Fibroblast of gingiva (primary cell): ENCODE data around the gene EIF2AK3.
"Not testable (repeated sequence)": the region's sequence is repeated elsewhere in the genome, so short reads cannot be mapped to it uniquely, and the experiment has no call there.

ENCODE experiments used
- DNase-seq: peaks from one replicate; pipeline ENCODE4 v3.0.0-alpha.2; 2011; ENCODE audit warnings: low read depth

The EIF2AK3 gene

DNA sequence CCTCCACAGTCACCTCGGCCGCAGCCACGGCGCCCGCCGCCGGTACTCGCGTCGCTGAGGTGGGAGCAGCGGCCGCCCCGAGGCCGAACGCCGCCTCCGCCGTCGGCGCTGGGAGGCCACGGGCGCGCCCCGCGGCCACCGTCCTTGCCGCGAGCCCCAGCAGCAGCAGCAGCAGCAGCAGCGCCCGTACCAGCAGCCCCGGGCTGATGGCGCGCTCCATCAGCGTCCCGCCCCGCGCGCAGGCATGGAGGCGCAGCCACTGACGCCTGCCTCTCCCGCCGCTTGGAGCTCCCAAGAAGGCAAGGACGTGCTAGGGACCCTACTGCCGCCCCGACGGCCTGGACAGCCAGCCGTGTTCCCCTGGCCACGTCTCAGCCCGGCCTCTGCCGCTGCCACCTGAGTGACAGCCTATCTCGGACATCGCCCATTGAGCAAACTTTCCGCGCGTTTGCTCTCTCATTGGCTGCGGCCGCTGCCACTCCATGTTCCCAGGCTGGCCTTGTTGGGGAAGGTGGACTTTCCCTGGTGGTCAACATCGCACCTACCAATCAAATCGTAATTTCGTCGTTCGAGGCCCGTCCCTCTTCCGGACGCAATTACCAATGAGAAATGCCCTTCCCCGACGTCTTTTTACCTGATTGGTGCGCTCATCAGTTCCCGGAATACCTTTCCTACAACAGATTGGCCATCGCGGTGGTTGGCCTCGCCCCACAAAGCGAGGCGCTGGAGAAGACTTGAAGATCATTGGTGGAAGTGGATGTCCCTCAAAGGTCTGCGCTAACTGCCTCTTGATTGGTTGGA lies at the start of gene EIF2AK3:
Gene EIF2AK3, minus strand, starts transcription at position 410 of the 801 bp plus-strand sequence. Its CDS starts 190 bp downstream, at position 220.
- peak; percentile 100 for DNase-seq

DNA sequence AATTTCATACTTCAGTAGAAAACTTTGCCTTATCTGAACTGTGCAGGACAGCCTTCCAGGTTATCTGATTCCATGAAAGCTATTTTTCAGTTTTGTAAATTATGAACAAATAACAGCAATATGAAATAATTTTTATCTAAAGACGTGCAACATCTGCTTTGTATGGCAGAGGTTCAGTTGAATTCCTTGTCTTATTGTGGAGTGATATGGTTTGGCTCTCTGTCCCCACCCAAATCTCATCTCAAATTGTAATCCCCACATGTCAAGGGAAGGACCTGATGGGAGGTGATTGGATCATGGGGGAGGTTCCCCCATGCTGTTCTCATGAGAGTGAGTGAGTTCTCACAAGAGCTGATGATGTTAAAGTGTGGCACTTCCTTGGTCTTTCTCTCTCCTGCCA lies 46.1 kb upstream of the EIF2AK3 start:
- DNase-seq, result no peak

DNA sequence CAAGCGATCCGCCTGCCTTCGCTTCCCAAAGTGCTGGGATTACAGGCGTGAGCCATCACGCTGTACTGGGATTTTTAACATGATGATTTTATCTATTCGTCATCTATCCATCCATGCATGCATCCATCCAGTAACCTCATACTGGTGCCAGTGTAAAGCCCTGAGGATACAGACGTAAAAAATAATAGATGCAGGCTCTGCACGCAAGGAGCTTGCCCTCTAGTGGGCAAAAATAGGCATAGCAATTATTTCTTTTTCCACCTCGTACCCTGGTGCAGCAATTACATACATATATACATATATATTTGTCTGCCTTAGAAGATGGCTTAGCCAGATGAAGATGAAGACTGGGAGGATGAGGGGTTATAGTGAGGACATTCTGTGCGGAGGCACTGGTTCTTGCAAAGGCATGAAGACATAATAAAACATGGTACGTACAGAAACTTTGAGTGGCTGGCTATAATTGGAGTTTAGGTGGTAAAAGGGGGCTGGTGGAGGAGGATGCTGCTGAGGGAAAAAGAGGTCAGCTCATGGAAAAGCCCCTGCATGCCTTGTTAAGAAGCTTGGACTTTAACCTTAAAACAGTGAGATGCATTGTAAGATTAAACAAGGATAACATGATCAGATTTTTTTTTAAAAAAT lies 44.6 kb upstream of the EIF2AK3 start:
- peak; percentile 68 for DNase-seq

DNA sequence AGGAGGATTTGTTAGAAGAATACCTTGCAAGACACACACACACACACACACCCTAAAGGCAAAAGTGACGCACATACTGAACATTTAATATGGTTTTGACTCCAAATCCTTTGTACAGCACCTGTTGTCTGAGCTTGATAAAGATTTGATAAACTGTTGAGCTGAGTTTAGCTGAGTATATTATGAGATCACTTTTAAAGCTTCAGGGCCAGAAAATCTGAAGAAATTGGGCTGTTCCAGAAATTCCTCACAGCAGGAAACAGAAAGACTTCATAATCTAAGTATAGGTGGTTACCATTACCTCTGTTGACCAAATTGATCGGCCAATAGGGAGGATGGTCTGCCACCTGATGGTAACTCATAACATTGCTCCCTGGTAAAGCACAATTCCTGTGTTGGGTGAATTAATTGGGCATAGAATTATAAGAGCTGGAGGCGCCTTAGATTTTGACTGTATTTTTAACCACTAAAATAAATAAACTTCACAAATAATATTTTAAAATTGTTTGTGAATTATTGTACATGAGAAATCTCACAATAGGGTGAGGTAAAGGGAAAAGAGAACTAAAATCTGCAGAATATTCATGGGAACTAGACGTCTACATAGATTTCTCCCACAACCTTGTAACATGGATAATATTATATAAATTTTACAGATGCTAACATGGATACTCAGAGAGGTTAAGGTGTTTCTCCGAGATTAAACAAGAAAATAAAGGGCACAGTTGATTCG lies 42.4 kb upstream of the EIF2AK3 start:
- DNase-seq, result peak; percentile 31

DNA sequence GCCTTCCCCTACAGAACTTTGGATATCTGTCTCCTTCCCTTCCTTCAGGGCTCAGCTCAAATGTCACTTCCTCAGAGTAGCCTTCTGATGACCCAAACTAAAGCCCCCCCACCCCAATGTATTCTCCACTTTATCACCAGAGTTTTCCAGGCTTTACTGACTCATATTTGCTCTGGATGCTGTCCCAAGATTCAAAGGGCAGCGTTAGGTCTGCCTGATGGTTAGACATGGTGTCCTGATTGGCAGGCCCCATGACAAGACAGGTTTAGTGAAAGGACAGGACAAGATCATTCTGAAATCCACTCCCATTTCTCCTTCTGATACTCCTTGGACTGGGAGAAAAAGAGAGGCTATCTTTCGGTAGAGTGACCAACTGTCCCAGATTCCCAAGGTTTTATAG lies 41.6 kb upstream of the EIF2AK3 start:
- DNase-seq, result no peak

DNA sequence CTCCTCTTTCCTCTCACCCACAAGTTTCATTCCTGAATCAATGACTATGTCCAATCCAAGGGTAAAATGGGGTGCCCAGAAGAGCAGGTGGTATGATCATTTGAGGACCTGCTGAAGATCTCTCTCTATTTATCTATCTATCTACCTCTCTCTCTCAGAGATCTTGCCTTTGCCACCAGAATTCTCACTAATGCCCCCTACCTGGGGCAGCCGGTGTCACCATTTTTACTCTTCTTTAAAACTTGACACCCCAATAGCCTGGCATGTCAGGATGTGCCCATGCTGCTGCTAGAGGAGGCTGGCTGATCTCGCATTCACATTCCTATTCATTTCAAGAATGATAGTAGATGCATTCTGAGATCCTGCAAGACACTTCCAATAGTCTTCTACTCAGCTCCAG lies 40.0 kb upstream of the EIF2AK3 start:
- DNase-seq, result no peak

DNA sequence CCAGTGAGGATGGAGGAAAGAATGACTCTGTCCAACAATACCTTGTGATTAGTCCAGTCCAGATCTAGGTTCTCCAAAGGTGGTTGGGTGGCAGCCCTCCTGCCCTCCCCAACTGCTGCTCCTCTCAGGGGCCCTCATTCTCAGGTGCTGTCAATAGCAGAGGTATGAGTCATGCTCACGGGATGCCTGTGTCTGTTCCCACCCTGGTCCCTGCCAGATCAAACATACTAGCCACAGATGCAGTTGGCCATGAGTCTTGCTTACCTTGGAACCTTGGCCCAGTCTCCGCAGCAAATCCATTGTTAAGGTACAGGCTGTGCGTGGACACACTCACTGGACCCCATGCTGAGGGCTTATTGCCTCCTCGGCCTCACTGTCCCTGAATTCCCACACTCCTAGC lies 39.3 kb upstream of the EIF2AK3 start:
- no peak for DNase-seq

DNA sequence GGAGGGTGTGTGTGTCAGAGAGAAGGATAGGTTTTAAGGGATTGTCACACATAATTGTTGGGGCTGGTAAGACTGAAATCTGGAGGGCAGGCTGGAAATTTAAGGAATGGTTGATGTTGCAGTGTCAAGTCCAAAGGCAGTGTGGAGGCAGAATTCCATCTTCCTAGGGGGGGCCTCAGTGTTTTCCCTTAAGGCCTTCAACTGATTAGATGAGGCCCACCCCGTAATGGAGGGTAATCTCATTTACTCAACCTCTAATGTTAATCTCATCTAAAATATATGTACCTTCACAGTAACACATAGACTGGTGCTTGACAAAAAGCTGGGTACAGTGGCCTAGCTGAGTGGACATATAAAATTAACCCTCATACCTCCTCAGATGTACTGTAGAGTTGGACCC lies 33.4 kb upstream of the EIF2AK3 start:
- DNase-seq, result no peak

DNA sequence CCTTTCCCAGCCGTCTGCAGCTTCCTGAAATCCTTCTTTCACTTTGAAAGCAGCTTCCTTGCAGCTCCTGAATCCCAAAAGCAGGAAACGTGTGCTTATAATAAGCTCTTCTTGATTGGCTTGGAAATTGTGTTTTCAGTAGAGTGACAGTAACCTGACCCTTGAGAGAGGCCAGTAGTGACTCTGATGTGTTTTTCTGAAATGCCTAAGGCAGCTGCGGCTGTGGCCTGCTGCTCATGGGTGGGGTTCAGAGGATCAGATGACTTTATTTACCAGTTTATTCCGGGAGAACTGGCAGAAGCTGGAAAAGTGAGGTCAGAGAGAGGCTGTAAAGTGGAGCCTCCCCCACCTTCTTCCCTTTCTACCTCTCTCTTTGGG lies 32.3 kb upstream of the EIF2AK3 start:
- DNase-seq, result peak; percentile 88

DNA sequence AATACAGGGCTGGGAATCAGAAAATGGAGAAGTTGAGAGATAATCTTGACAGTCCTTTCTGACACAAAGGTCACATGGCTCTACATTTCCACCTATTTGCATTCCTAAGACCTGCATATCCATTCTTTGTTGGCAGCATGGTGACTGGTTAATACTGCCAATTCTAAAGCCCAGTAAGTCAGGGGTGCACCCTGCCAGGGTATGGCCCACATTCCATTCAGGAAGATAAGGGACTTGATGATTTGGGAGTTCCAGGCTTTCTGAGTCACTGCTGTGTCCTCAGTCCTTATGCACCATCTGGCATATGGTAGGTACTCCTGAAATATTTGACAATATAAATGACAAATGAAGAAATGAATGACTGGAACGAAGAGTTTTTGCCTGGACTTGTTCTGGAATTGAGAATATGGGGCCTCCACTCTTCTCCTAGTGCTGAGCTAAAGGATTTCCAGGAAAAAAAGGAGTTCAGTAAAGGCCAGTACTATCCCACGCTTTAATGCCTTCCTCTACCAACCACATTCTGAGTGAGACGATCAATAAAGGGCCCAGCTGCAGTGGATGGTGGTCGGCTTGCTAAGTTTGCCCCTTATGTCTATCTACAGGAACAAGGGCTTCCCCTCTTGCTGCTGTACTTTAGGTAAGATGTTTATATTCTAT lies 31.7 kb upstream of the EIF2AK3 start:
- DNase-seq, result no peak

DNA sequence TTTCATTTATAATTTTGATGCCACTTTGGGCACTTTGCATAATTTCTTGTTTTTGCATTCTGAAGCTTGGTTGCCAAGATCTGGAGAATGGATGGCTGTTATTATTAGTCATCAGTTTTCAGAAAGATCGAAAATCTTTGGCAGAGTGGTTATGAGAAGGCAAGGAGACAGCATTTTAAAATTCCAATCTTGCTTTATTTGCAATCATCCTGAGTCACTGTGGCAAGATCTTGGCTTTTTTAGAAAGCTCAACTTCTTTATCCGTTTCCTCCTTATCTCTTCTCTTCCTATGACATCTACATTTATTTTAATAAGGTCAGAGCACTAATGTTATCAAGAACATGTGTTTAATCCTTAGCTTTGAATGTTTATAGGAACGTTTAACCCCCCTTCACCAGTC lies 31.1 kb upstream of the EIF2AK3 start:
- DNase-seq, result peak; percentile 67

DNA sequence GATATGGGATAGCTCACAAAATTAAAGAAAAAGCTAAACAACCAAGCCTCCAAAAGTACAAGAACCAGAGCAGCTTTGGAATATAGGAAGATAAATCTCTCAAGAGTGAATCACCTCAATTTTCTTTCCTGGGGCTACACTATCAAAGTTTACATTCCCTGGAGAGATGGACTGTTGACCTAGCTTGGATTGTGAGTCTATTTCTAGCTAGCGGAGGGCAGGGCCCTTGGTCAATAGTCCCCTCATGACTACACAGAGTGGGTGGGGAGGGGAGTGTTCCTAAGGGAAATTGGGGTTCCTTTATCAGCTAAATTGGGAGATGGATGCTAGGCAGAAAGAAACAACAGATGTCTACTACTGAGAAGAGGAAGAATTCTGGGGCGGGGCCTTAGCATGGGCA lies 29.9 kb upstream of the EIF2AK3 start:
- DNase-seq, result no peak

- DNase-seq, result peak; percentile 40
These were observed 29.4 kb upstream of the EIF2AK3 start for GRCh38 chr2:88656690-88657089.

DNA sequence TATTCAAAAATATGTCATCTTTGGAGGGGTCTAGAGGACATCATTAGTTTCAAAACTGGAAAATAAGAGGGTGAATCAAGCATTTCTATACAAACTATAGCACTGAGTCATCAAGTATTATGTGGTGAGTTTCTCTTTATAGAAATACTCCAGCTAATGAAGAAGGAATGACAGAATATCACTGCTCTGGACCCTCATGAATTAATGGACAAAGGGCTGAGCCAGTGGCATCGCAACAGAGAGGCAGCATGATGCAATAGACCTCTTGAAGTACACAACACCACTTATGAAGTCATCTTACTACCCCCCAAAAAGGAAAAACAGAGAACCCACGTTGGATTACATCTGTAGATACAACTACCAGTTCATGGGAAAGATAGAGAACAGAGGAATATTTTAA lies 27.4 kb upstream of the EIF2AK3 start:
- peak; percentile 50 for DNase-seq

GRCh38 chr2:88651646-88652045 lies 24.4 kb upstream of the EIF2AK3 start:
- DNase-seq, result no peak

GRCh38 chr2:88645291-88645882 lies 18.1 kb upstream of the EIF2AK3 start:
- not testable (repeated sequence) for DNase-seq

- DNase-seq, result no peak
These were observed 15.0 kb upstream of the EIF2AK3 start for GRCh38 chr2:88642278-88642677.

- DNase-seq, result no peak
These were observed 14.1 kb upstream of the EIF2AK3 start for GRCh38 chr2:88641330-88641729.

DNA sequence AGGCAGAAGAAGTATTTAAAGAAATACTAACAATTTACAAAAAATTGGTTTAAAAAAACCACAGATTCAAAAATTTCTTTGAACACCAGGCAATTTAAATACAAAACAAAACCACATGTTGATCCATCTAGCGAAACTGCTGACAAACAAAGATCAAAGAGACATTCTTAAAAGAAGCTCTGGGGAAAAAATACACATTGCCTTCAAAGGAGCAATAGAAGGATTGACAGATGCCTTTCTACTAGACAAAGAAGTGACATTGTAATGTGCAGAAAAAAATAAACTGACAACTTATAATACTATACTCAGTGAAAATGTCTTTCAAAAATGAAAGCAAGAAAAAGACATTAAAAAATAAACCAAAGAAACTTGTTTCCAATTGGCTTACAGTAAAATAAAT lies 12.6 kb upstream of the EIF2AK3 start:
- no peak for DNase-seq

- no peak for DNase-seq
These were observed 11.5 kb upstream of the EIF2AK3 start for GRCh38 chr2:88638743-88639142.

DNA sequence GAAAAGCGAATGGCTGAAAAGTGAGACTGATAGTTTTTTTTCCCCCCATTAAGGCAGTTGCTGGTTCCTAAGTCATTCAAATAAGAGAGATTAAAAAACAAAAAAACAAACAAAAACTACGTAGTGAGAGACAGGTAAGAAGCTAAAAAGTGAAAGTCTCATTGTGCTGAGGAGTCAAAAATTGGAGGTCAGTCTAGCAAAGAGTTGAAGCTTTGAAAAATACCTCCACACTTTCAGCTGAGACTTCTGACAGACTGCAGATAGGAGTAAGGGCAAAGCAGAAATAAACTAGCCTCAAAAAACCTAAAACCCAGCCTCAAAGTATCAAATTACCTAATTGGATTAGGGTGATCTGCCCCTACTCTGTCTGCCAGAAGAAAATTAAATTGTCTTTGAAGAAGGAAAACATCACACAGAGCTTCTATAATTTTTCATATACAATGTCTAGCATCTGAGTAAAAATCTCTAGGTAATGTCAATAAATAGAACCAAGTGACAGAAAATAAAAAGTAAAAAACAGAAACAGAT lies 10.9 kb upstream of the EIF2AK3 start:
- DNase-seq, result no peak

DNA sequence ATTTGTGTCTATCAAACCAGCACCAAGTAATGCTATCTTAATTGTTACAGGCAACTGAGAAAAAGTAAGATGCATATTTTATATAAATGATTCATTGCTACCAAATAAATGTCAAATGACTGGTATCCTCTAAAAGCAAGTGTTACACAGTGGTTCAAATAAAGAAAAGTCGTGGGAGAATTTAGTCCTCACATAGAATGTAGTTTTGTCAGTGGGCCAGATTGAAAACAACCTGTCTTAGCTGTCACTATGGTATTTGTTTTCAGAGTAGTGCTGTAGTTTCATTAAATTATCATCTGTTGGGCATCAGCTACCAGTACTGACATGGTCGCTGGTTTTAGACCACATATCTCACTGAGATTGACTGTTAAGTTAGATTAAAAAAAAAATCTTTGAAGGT lies 10.2 kb upstream of the EIF2AK3 start:
- no peak for DNase-seq
